ENCODE data around the gene PDE2A. TPM values are rescaled to one million over a fixed set of nuclear protein-coding genes. Genes with fewer than 3 reads are reported as not detected.

PDE2A gene
- total RNA-seq, 3 donors from 2014 or later = 23.7 to 85.9 (median 67.0) TPM

- Histone ChIP-seq H3K27ac (peak overlapping the region in 1 of 2 donors; percentile 68), H3K27me3 (peaks cover 0 to 14% of the 10 kb centered on the region in 2 donors), H3K36me3 (no peaks in the 10 kb centered on the region), H3K4me1 (no peaks in the 10 kb centered on the region), H3K4me3 (no peak overlapping the region), H3K9me3 (no peaks in the 10 kb centered on the region)
- DNase-seq (ENCODE audit: low spot score in 2 of 2) = no peak
- TF ChIP-seq CTCF (IDR thresholded peaks at IDR 0.05) (no peak), POLR2AphosphoS5 (IDR thresholded peaks at IDR 0.05) (no peak)
- intact Hi-C loops (cut with DNase I; ENCODE audit: low total_unique reads) = no loop called here
These were observed 38.8 kb downstream of the PDE2A start for GRCh38 chr11:72635309-72635915.

- intact Hi-C loops (cut with DNase I; ENCODE audit: low total_unique reads) = no loop called here
- DNase-seq (ENCODE audit: low spot score in 2 of 2) = no peak
These were observed 39.6 kb downstream of the PDE2A start for GRCh38 chr11:72634472-72635095.

DNA sequence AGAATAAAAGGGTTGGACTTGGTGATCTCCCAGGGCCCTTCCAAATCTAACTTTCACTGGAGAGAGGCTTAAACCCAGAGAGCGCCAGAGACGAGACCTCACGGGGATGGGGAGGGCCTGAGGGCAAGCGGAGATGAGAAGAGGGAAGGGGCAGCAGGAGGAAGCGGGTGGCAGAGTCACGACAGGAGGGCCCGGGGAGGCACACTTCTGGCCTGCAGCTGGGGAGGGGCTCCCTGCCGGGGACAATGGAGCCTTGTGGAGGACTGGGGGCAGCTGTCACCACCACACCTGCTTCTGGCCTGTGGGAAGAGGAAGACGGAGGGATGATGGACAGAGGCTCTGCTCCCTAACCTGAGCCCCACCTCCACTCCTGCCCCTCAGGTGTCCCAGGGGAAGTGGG is 40.2 kb downstream of the PDE2A start:
- no peak for DNase-seq (ENCODE audit: low spot score in 2 of 2)
- Histone ChIP-seq H3K9me3 (no peaks in the 10 kb centered on the region), H3K4me3 (no peak overlapping the region), H3K27ac (peak overlapping the region in 1 of 2 donors; percentile 68), H3K27me3 (no peaks in the 10 kb centered on the region), H3K36me3 (no peaks in the 10 kb centered on the region), H3K4me1 (no peaks in the 10 kb centered on the region)
- intact Hi-C loops (cut with DNase I; ENCODE audit: low total_unique reads) = no loop called here
- TF ChIP-seq CTCF (IDR thresholded peaks at IDR 0.05) (no peak), POLR2A (IDR thresholded peaks at IDR 0.05) (no peak)

More at GRCh38 chr11:72634472-72635095, 39.6 kb downstream of the PDE2A start:
- TF ChIP-seq POLR2A (IDR thresholded peaks at IDR 0.05) (no peak), POLR2AphosphoS5 (IDR thresholded peaks at IDR 0.05) (no peak), CTCF (IDR thresholded peaks at IDR 0.05) (no peak)
- peaks cover 0 to 6% of the 10 kb centered on the region in 2 donors for H3K27me3 ChIP-seq
- H3K4me3 ChIP-seq = no peak overlapping the region
- H3K4me1 ChIP-seq = no peaks in the 10 kb centered on the region
- no peaks in the 10 kb centered on the region for H3K9me3 ChIP-seq
- H3K36me3 ChIP-seq = no peaks in the 10 kb centered on the region
- peak overlapping the region in 1 of 2 donors; percentile 68 for H3K27ac ChIP-seq

DNA sequence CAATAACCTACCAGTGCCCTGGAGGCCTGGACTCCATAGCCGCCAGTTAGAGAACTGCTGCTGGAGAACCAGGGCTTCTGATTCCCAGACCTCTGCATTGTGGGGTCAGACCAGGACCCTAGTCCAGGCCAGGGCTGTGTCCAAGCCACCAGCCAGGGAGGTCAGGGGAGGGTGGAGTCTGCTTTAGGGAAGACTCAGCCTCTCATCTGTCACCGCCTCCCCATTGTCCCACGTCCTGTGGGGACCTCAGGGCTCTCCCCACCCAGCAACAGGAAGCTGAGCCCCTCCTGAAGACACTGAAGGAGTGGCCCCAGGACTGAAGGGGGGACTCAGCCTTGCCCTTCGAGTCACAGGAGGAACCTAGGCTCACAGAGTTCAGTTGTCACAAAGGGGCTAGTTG is 41.2 kb downstream of the PDE2A start:
- TF ChIP-seq POLR2AphosphoS5 (IDR thresholded peaks at IDR 0.05) = no peak
- TF ChIP-seq CTCF (IDR thresholded peaks at IDR 0.05) = no peak
- no peak for DNase-seq (ENCODE audit: low spot score in 2 of 2)
- Histone ChIP-seq H3K27me3 (no peaks in the 10 kb centered on the region), H3K9me3 (no peaks in the 10 kb centered on the region), H3K4me3 (no peak overlapping the region), H3K4me1 (no peaks in the 10 kb centered on the region), H3K27ac (peak overlapping the region in 1 of 2 donors; percentile 68), H3K36me3 (no peaks in the 10 kb centered on the region)
- intact Hi-C loops (cut with DNase I; ENCODE audit: low total_unique reads) = no loop called here

DNA sequence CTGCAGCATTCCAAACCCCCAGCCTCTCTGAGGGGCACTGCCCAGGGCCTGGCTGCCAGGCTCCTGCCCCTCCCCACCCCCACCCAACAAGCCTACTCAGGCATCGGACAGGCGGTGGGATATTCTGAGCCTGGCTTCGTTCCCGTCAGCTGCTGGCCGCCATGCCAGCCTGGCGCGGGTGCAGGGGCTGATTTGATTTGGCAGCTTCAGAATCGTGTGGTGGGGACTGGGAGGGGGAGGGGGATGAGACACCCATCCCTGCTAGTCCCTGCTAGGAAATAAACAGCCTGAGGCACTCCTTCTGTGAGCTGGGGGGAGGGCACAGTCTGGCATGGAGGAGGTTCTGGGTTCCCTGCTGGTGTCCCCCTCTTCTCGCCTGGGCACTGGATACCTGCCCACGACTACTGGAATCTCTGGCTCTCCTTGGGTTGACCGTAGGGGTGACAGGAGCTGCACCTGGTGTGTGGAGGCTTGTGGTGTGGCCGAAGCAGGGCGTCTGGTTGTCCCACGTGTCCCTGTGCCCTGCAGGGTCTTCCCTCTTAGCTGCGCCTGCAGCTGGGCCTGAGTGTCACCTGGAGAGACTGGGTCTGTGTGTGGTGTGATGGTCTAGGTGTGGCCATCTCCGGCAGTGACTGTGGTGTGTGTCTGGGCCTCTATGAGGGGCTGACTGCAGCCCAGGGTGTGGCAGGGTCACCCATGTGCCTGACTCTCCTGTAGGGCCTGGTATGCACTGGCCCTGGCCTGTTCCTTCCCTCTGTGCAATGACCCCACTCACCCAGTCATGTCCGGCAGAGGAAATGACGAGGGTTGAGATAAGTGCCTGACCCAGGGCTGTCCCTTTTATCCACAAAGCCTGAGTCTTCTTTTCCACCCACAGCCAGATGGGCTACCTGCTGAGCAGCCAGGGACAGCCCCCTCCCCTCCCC is 42.2 kb downstream of the PDE2A start:
- H3K27ac ChIP-seq = peak overlapping the region; percentile 10 to 68
- H3K4me3 ChIP-seq = no peak overlapping the region
- intact Hi-C loops (cut with DNase I; ENCODE audit: low total_unique reads) = no loop called here
- no peaks in the 10 kb centered on the region for H3K36me3 ChIP-seq
- H3K27me3 ChIP-seq = no peaks in the 10 kb centered on the region
- no peaks in the 10 kb centered on the region for H3K9me3 ChIP-seq
- H3K4me1 ChIP-seq = no peaks in the 10 kb centered on the region
- no peak for TF ChIP-seq POLR2A (IDR thresholded peaks at IDR 0.05)
- TF ChIP-seq CTCF (IDR thresholded peaks at IDR 0.05) = no peak
- peak in 2 of 3 donors; percentile 34 to 47 for TF ChIP-seq POLR2AphosphoS5 (IDR thresholded peaks at IDR 0.05)
- DNase-seq (ENCODE audit: low spot score in 2 of 2) = no peak

All from breast epithelium (tissue), 4 donors.